DOHH2 (cell line): Measurements from ENCODE around the gene FGF23.
"Not testable (repeated sequence)": the region's sequence is repeated elsewhere in the genome, so short reads cannot be mapped to it uniquely, and the experiment has no call there.

Experiments
- H3F3A ChIP-seq: fragments of 200-600 bp; sonication (generic), shearing (Covaris generic); 2 replicates; pipeline ENCODE4 v1.6.0; 2016; ENCODE audit warnings: antibody characterized with exemption, mild to moderate bottlenecking; ENCODE audit not compliant: control insufficient read depth, insufficient read depth
- H3K27ac ChIP-seq: fragments of 200-600 bp; sonication (generic); 2 replicates; pipeline ENCODE4 v1.5.1; 2014; ENCODE audit warnings: low read depth, mild to moderate bottlenecking, low read length, moderate library complexity
- H3K27me3 ChIP-seq: fragments of 200-600 bp; sonication (generic); 2 replicates; pipeline ENCODE4 v1.6.1; 2014; ENCODE audit warnings: mild to moderate bottlenecking, low read length, mixed read lengths; ENCODE audit not compliant: control insufficient read depth
- H3K36me3 ChIP-seq: fragments of 200-600 bp; sonication (generic); 2 replicates; pipeline ENCODE4 v1.6.1; 2014; ENCODE audit warnings: mild to moderate bottlenecking, low read length, moderate library complexity, mixed read lengths; ENCODE audit not compliant: control insufficient read depth
- H3K4me1 ChIP-seq: fragments of 200-600 bp; sonication (generic); 2 replicates; pipeline ENCODE4 v1.6.1; 2014; ENCODE audit warnings: mild to moderate bottlenecking, low read length, mixed read lengths; ENCODE audit not compliant: control insufficient read depth
- H3K4me2 ChIP-seq: fragments of 200-600 bp; sonication (generic); 2 replicates; pipeline ENCODE4 v1.6.0; 2014; ENCODE audit warnings: mild to moderate bottlenecking, low read length, moderate library complexity
- H3K4me3 ChIP-seq: fragments of 200-600 bp; sonication (generic); 2 replicates; pipeline ENCODE4 v1.5.1; 2014; ENCODE audit warnings: mild to moderate bottlenecking, low read length, mixed read lengths
- H3K79me2 ChIP-seq: fragments of 200-600 bp; sonication (generic); 2 replicates; pipeline ENCODE4 v1.6.1; 2014; ENCODE audit warnings: mild to moderate bottlenecking, low read length, mixed read lengths; ENCODE audit not compliant: control insufficient read depth
- H3K9me2 ChIP-seq: fragments of 200-600 bp; sonication (generic); replicated peaks from 2 replicates; pipeline ENCODE4 v1.6.1; 2014; ENCODE audit warnings: mild to moderate bottlenecking, low read length, mixed read lengths; ENCODE audit not compliant: control insufficient read depth
- H3K9me3 ChIP-seq: fragments of 200-600 bp; sonication (generic); 2 replicates; pipeline ENCODE4 v1.6.1; 2014; ENCODE audit warnings: antibody characterized with exemption, low read length, mixed read lengths; ENCODE audit not compliant: control insufficient read depth, insufficient read depth
- H4K20me1 ChIP-seq: fragments of 200-600 bp; sonication (generic); 2 replicates; pipeline ENCODE4 v1.6.0; 2014; ENCODE audit warnings: low read depth, mild to moderate bottlenecking, antibody characterized with exemption, low read length, moderate library complexity; ENCODE audit not compliant: control insufficient read depth, insufficient read depth
- CTCF ChIP-seq: fragments of 200-600 bp; sonication (generic); IDR thresholded peaks from one replicate; pipeline ENCODE4 v1.5.1; 2014; ENCODE audit warnings: antibody characterized with exemption, mild to moderate bottlenecking, low read depth, low read length; ENCODE audit not compliant: poor library complexity, severe bottlenecking
- EZH2phosphoT487 ChIP-seq: fragments of 200-600 bp; sonication (generic); IDR thresholded peaks from 2 replicates; pipeline ENCODE4 v1.6.1; 2017; ENCODE audit warnings: borderline replicate concordance, mild to moderate bottlenecking, antibody characterized with exemption, low read length, moderate library complexity, mixed read lengths

Gene FGF23

GRCh38 chr12:4412465-4412864 is 33.0 kb upstream of the FGF23 start:
- H3K9me2 ChIP-seq, result no peaks in the 10 kb centered on the region
- H3K79me2 ChIP-seq, result no peaks in the 10 kb centered on the region
- H3K27me3 ChIP-seq, result peaks cover 25% of the 10 kb centered on the region
- no peak overlapping the region for H3K4me2 ChIP-seq
- H3K4me1 ChIP-seq, result no peaks in the 10 kb centered on the region
- TF ChIP-seq CTCF, result no peak
- no peak for TF ChIP-seq EZH2phosphoT487
- no peaks in the 10 kb centered on the region for H3K36me3 ChIP-seq
- no peak overlapping the region for H3K4me3 ChIP-seq
- no peak overlapping the region for H3K27ac ChIP-seq
- H4K20me1 ChIP-seq, result no peaks in the 10 kb centered on the region
- H3K9me3 ChIP-seq, result no peaks in the 10 kb centered on the region
- H3F3A ChIP-seq, result no peaks in the 10 kb centered on the region

DNA sequence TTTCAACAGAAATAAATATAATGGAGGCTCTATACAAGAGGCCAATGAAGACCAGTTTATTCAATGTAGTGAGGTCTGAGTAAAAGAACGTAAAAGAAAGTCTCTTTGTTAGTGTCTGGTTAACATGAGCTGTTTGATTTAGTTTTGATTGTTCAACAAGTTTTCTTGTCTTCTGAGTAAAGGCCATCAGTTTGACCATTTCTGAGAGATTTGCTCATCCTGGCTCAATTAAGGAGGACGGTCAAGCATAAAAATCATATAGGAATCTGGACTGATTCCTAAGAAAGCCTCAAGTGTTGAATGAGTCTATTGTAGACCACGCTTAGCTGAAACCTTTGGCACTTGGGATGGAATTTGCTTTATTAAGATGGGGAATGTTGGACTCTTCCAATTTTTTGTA is 32.5 kb upstream of the FGF23 start:
- TF ChIP-seq EZH2phosphoT487, result no peak
- TF ChIP-seq CTCF, result no peak
- H3K79me2 ChIP-seq, result no peaks in the 10 kb centered on the region
- H3K4me1 ChIP-seq, result no peaks in the 10 kb centered on the region

DNA sequence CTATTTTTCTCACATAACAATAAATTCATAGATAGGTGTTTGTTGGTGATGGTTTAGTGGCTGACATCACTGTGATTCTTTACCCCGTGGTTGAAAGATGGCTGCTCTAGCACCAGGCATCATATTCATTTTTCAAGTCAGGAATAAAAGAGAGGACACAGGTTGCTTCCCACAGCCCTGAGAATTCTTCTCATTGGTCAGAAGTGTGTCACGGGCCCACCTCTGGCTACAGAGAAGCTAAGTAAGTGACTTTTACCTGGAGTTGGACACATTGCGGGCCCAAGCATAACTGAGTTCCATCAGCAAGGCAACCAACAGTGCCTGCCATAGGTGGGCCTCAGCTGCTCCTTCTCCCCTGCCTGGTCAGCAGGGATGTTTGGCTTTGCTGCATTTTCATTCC is 27.6 kb upstream of the FGF23 start:
- Histone ChIP-seq H3K27ac (no peak overlapping the region), H3K9me3 (no peaks in the 10 kb centered on the region), H3K4me2 (no peak overlapping the region), H3K27me3 (peaks cover 18% of the 10 kb centered on the region), H3K9me2 (no peaks in the 10 kb centered on the region), H3K4me1 (no peaks in the 10 kb centered on the region), H3F3A (no peaks in the 10 kb centered on the region), H4K20me1 (no peaks in the 10 kb centered on the region), H3K4me3 (no peak overlapping the region), H3K79me2 (no peaks in the 10 kb centered on the region), H3K36me3 (no peaks in the 10 kb centered on the region)
- TF ChIP-seq EZH2phosphoT487 (no peak), CTCF (no peak)

More for the DNA sequence above, 32.5 kb upstream of the FGF23 start:
- Histone ChIP-seq H3K9me2 (no peaks in the 10 kb centered on the region), H3K36me3 (no peaks in the 10 kb centered on the region), H3K4me2 (no peak overlapping the region), H3K9me3 (no peaks in the 10 kb centered on the region), H4K20me1 (no peaks in the 10 kb centered on the region), H3K27me3 (peaks cover 25% of the 10 kb centered on the region), H3K4me3 (no peak overlapping the region), H3K27ac (no peak overlapping the region), H3F3A (no peaks in the 10 kb centered on the region)

GRCh38 chr12:4404877-4405637 is 25.5 kb upstream of the FGF23 start:
- not testable (repeated sequence) for H3K27ac ChIP-seq, H3K4me3 ChIP-seq, H3K4me1 ChIP-seq, H3K4me2 ChIP-seq, H3K36me3 ChIP-seq, H3F3A ChIP-seq, H3K9me2 ChIP-seq, H4K20me1 ChIP-seq, H3K9me3 ChIP-seq, H3K79me2 ChIP-seq
- peaks cover 12% of the 10 kb centered on the region for H3K27me3 ChIP-seq
